NT2/D1 (cell line): ENCODE data around the gene ARL5B.

Source experiments
- DNase-seq: peaks from one replicate; pipeline ENCODE4 v3.0.0-alpha.2; 2011; ENCODE audit warnings: low read depth, low spot score
- H3K27me3 ChIP-seq: 2 replicates; pipeline ENCODE4 v1.6.0; 2011; ENCODE audit warnings: mild to moderate bottlenecking; ENCODE audit not compliant: insufficient read length, insufficient read depth
- H3K36me3 ChIP-seq: 2 replicates; pipeline ENCODE4 v1.6.1; 2011; ENCODE audit warnings: mild to moderate bottlenecking, low read length, mixed read lengths; ENCODE audit not compliant: insufficient read depth, insufficient read length
- H3K4me1 ChIP-seq: 2 replicates; pipeline ENCODE4 v1.5.1; 2011; ENCODE audit not compliant: insufficient read depth, insufficient read length
- H3K4me3 ChIP-seq: 2 replicates; pipeline ENCODE4 v1.5.1; 2011; ENCODE audit warnings: low read depth; ENCODE audit not compliant: insufficient read length
- H3K9ac ChIP-seq: 2 replicates; pipeline ENCODE4 v1.6.0; 2011; ENCODE audit warnings: low read depth; ENCODE audit not compliant: insufficient read length
- H3K9me3 ChIP-seq: 2 replicates; pipeline ENCODE4 v1.5.1; 2011; ENCODE audit warnings: mild to moderate bottlenecking, low read length; ENCODE audit not compliant: insufficient read depth
- SUZ12 ChIP-seq: IDR thresholded peaks from 2 replicates; pipeline ENCODE4 v1.6.1; 2011; ENCODE audit not compliant: insufficient read length, insufficient read depth; ENCODE audit errors: extremely low read depth
- YY1 ChIP-seq: IDR thresholded peaks from 2 replicates; pipeline ENCODE4 v1.6.1; 2011; ENCODE audit not compliant: insufficient read length, insufficient read depth
- ZNF274 ChIP-seq: IDR thresholded peaks from 2 replicates; pipeline ENCODE4 v1.6.1; 2011; ENCODE audit warnings: mild to moderate bottlenecking, low read depth, low read length

Gene ARL5B

DNA sequence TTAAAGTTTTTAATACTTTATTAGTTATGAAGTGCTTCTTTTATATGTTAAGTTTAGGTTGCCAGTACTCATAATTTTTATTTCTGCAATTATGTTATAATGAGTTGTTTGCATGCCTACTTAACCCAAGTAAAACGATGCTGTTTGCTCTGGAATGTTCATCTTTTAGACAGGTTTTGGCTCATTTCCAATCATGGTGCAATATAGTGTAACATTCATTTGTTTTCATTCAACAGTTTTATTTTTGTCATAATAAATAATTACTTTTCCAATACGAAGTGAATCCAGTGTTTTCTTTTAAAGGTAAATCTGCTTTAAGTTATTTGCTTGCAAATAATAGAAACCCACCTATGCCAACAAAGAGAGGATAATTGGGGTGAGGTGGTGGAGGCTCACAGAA is 22.1 kb downstream of the ARL5B start:
- DNase-seq = no peak
- TF ChIP-seq SUZ12 (no peak), YY1 (no peak), ZNF274 (no peak)
- Histone ChIP-seq H3K27me3 (no peaks in the 10 kb centered on the region), H3K4me3 (no peak overlapping the region), H3K4me1 (no peaks in the 10 kb centered on the region), H3K9ac (no peak overlapping the region), H3K9me3 (no peaks in the 10 kb centered on the region), H3K36me3 (peaks cover 9% of the 10 kb centered on the region)

DNA sequence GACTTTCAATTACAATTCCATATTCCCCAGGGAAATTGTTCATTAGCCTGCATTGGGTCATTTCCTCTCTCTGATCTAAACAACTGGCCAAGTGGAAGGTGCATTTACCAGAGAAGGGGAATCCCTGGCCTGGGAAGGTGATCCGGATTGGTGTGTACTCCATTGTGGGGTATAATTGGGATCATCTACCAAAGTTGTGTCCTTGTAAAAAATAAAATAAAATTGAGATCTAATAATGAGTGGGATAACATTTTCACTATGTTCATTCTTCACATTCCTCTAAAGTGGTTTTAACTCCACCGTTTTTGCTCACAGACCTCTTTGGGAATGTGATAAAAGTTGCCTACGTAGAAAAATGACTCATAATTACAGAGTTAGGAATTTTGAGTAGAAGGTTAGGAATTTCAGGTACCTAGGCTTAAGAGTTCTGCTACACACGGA is 22.8 kb downstream of the ARL5B start:
- H3K9me3 ChIP-seq = no peaks in the 10 kb centered on the region
- H3K4me1 ChIP-seq = no peaks in the 10 kb centered on the region
- peaks cover 6% of the 10 kb centered on the region for H3K36me3 ChIP-seq
- no peak overlapping the region for H3K4me3 ChIP-seq
- no peak for TF ChIP-seq YY1
- TF ChIP-seq SUZ12 = no peak
- TF ChIP-seq ZNF274 = no peak
- H3K9ac ChIP-seq = no peak overlapping the region
- H3K27me3 ChIP-seq = no peaks in the 10 kb centered on the region
- DNase-seq = no peak

DNA sequence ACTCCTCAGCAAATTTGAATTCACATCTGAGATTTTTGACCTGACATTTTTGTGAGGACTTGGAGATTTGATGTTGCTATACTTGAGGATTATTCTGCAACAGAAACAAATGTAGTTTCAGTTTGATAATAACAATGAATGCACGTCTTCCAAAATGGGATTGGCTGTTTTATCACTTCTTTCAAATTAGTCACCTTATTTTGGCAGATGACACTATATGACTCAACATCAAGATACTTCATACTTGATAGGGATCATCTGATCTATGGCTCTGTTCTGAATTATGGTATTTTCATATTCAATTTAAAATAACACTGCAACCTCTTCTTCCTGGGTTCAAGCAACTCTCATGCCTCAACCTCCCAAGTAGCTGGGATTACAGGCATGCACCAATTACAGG is 24.2 kb downstream of the ARL5B start:
- no peaks in the 10 kb centered on the region for H3K27me3 ChIP-seq
- TF ChIP-seq ZNF274 (no peak), YY1 (no peak), SUZ12 (no peak)
- peaks cover 5% of the 10 kb centered on the region for H3K36me3 ChIP-seq
- no peaks in the 10 kb centered on the region for H3K9me3 ChIP-seq
- no peaks in the 10 kb centered on the region for H3K4me1 ChIP-seq
- no peak overlapping the region for H3K4me3 ChIP-seq
- no peak for DNase-seq
- H3K9ac ChIP-seq = no peak overlapping the region

- Histone ChIP-seq H3K36me3 (peaks cover 5% of the 10 kb centered on the region), H3K27me3 (no peaks in the 10 kb centered on the region), H3K4me1 (no peaks in the 10 kb centered on the region), H3K4me3 (no peak overlapping the region), H3K9me3 (no peaks in the 10 kb centered on the region), H3K9ac (no peak overlapping the region)
- no peak for TF ChIP-seq SUZ12
- no peak for TF ChIP-seq YY1
- no peak for TF ChIP-seq ZNF274
- DNase-seq = no peak
Measured at GRCh38 chr10:18684416-18684815, 25.2 kb downstream of the ARL5B start.

- no peak for DNase-seq
- Histone ChIP-seq H3K4me1 (no peaks in the 10 kb centered on the region), H3K36me3 (peaks cover 5% of the 10 kb centered on the region), H3K9ac (no peak overlapping the region), H3K27me3 (no peaks in the 10 kb centered on the region), H3K4me3 (no peak overlapping the region), H3K9me3 (no peaks in the 10 kb centered on the region)
- TF ChIP-seq YY1 (no peak), SUZ12 (no peak), ZNF274 (no peak)
Measured at GRCh38 chr10:18684953-18685352, 25.7 kb downstream of the ARL5B start.

- no peak for TF ChIP-seq SUZ12
- TF ChIP-seq ZNF274 = no peak
- TF ChIP-seq YY1 = no peak
- Histone ChIP-seq H3K4me3 (no peak overlapping the region), H3K36me3 (peaks cover 5% of the 10 kb centered on the region), H3K4me1 (no peaks in the 10 kb centered on the region), H3K9ac (no peak overlapping the region), H3K27me3 (no peaks in the 10 kb centered on the region), H3K9me3 (no peaks in the 10 kb centered on the region)
- no peak for DNase-seq
Measured at GRCh38 chr10:18685555-18685954, 26.3 kb downstream of the ARL5B start.

DNA sequence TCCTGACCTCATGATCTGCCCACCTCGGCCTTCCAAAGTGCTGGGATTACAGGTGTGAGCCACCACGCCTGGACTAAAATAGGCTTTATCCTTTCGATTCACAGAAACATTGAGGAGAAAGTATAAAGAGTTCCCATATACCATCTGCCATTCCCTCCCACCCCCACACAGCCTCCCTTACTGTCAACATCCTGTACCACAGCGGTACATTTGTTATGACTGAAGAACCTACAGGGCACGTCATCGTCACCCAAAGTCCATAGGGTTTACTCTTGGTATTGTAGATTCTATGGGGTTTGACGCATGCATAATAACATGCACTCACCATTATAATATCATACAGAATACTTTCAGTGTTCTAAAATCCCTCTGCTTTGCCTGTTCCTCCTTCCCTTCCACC is 28.0 kb downstream of the ARL5B start:
- Histone ChIP-seq H3K36me3 (no peaks in the 10 kb centered on the region), H3K4me1 (no peaks in the 10 kb centered on the region), H3K9ac (no peak overlapping the region), H3K9me3 (no peaks in the 10 kb centered on the region), H3K4me3 (no peak overlapping the region), H3K27me3 (no peaks in the 10 kb centered on the region)
- no peak for DNase-seq
- TF ChIP-seq SUZ12 (no peak), YY1 (no peak), ZNF274 (no peak)
